GM18870 (cell line): Measurements from ENCODE around the gene ENDOD1.

ENCODE experiments used
- ATAC-seq: cut with Tn5 transposase; IDR thresholded peaks from one replicate; pipeline ENCODE4 v1.9.1; 2021; ENCODE audit warnings: moderate library complexity; ENCODE audit not compliant: unreplicated experiment

The ENDOD1 gene

GRCh38 chr11:95137299-95137698 is 47.7 kb downstream of the ENDOD1 start:
- ATAC-seq, result no peak

DNA sequence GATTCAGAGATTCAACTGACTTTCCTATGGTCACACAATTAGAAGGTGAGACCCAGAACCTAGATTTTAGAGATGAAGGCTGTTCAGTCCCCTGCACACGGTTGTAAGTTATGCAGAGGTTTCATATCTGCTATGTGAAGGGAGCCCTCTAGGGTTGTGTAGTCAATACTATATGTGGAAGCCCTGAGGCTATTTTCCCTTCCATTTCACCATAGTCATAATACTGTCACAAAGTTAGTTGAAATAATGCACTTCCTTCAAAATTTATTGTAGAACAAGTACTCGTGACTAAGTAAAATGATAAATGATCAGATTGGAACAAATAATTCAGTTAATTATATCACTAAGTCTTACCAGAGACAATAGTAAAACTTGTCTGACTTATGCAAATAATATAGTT is 48.8 kb downstream of the ENDOD1 start:
- peak; percentile 87 for ATAC-seq

GRCh38 chr11:95140397-95141033 is 50.9 kb downstream of the ENDOD1 start:
- no peak for ATAC-seq

GRCh38 chr11:95142431-95142830 is 52.8 kb downstream of the ENDOD1 start:
- ATAC-seq, result no peak

DNA sequence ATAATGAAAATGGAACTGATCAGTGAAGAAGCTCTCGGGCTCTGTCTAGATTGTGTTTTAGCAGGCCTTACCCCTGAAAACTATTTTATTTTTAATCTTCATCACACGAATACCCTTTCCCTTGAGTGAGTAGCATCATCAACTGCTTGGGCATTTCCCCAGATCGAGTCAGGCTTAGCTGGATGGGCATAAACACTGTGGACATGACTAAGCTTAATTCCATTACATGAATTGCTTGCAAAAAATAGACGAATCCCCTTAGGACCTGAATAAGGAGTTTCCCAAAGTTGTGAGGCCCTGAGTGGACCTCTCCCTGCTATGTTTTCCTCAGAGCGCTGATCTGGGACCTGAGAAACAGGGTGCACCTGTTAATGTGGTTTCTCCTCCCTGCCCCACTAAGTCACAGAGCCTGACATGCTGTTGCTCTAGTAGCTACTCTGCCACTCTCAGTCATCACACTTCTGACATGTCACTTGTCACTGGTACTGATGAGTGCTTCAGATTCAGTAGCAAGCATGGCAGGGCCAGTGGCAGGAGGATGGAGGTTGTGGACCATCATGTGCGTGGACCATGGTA is 53.5 kb downstream of the ENDOD1 start:
- no peak for ATAC-seq

DNA sequence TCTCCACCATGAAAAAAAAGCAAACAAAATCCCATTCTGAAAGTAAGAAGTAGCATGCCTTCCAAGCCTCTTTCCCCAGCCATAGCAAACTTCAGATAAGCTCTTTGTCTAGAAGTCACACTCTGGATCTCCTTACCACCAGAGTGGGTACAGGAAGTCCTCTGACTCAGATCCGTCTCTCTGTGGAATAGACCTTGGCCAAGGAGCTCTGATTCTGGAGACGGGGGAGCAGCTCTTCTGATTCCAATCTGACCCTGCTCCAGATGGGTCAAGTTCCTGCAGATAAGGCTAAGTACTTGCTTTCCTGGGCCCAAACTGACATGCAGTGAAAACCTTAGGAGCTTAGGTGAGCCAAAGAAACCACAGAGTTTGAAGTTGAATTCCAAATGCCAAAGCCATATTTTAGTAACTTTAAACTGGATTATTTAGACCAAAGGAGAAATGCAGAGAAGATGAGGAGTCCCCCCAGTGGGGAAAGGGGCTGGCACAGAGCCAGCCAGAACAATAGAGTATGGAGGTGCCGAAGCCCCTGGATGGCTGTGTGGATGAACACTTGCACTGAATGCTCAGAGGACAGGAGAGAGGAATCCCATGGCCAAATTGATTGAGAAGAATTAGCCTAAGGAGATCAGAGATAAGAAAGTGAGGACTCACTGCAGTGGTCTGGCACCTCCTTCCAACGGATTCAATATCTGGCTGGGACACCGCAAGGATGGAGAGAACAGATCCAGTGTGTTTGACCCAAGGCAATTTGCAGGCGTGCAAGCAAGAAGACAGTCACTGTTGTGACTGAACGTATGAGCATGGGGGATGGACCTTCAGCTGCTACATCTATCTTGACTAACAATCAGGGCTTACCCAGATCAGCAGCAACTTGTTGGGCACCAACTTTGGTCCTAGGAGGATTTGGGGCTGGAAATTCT is 54.9 kb downstream of the ENDOD1 start:
- no peak for ATAC-seq

GRCh38 chr11:95145430-95146060 is 55.9 kb downstream of the ENDOD1 start:
- ATAC-seq, result no peak

DNA sequence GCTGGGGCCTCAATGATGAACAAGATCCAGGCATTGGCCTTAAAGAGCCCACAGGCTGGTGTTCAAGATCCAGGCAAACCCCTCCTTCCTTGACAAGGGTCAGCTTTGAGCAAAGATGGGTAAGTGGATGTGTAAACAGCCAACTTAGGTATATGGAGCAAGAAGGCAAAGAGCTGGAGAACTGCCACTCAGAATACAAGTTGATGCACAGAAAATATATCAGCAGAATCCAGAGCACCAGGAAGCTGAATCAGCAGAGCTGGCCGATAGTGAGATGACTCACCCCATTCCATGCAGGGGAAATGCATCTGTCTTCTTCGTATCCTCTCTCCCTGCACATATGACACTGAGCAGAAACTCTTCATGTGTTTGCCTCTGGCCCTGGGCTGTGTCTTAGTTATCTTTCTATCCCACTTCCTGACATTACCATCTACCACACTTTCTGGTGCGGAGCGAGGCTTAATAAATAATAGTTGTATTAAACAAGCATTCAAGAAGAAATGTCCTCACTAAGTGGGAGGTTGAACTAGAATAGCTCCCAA is 57.8 kb downstream of the ENDOD1 start:
- ATAC-seq, result no peak

- no peak for ATAC-seq
Observed at GRCh38 chr11:95148406-95148805, 58.8 kb downstream of the ENDOD1 start.

DNA sequence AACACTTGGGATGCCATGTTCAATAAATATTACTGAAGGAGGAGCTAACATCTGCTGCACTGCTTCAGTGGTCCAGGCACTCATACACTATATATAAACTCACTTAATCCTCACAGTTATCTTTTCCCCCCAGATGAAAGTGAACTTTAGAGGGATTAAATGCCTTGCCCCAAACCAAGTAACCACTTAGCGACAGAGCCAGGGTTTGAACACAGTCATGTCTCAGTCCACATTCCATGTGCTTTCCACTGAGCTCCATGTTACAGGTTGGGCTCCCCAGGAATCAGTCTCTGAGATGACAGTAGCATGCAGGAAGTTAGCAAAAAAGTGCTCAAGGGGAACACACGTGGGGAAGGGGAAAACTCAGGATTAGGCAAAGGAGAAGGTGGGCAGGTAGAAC is 59.3 kb downstream of the ENDOD1 start:
- ATAC-seq, result no peak

DNA sequence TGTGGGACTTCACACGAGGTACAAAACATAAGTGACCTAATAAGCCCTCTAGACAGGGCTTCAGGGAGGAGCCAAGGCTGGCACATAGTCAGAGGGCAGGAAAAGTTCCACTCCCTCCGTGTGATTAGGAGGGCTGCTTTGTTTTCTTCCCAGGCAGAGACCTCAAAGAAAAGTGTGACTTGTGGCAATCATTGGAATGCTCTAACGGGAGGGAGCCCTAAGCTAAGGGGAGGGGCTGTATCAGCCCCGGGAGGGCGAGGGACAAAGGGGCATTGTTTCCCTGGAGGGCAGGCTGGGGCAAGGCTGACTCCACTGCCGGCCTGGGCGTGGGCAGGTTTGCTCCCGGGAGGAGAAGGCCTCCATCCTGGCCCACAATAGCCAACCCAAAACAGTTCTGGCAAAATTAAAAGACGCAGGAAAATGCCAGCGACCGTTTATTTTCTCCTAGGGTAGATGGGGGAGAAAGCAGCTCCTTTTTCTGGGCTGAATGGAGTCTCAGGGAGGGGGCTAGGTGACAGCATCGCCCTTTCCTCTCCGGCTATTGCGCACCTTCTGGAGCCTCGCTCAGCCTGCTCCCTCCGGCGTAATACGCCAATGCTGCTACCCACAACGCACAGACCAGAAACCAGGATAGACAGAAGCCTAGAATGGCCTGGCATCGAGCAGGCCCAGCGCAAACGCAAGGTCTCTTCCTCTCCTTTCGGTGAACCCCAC is 60.2 kb downstream of the ENDOD1 start:
- no peak for ATAC-seq

DNA sequence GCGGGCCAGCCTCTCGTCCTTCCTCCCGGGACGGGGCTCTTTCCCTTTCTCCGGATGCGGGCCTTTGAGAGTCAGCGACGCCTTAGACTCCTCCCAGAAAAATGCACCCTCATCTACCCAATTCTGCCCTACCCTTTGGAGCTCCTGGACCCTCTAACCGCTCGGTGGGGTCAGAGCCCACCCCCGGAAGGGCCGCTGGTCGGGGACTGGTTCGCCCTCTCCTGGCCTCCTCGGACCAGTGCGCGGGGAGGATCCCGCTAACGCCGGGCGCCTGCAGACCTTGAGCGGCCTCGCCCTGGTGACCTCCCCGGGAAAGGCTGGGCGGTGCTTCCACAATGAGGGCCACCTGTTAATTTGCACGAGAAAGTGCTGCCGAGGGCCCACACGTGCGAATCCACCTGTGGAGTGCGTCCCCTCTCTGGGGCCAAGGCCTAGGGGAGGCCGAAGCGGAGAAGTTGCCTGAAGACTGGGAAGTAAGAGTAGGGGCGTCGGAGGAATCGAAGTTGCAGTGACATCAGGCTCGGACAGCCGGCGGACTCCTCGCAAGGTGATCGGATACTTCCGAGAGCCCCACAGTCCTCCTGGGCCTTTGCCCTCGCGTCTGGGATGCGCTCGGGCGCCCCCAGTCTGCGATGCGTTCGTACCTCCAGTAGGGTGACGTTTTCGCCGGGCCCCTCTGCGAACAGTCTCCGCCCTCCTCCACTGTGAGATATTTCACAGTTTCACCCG is 61.5 kb downstream of the ENDOD1 start:
- peak; percentile 76 for ATAC-seq

- ATAC-seq, result peak; percentile 25
Observed at GRCh38 chr11:95152876-95153856, 63.5 kb downstream of the ENDOD1 start.

- ATAC-seq, result no peak
Observed at GRCh38 chr11:95153857-95154246, 64.2 kb downstream of the ENDOD1 start.

DNA sequence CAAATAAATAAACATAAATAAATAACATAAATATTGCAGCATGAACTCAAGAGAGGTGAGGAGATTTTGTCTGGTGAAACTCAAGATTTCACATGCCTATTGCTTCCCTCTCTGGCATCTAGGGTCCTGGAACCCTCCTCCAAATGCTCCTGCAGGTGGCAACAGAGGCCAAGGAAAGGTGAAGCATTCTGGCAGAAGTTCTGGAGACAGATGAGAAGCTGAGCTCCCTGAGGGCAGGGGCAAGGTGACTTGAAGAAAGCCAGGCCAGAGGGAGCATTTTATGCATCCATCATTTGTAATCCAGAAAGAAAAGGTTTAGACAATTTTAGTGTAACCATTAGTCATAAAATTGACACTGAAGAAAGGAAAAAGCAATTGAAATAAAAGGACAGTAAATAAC is 64.9 kb downstream of the ENDOD1 start:
- no peak for ATAC-seq

DNA sequence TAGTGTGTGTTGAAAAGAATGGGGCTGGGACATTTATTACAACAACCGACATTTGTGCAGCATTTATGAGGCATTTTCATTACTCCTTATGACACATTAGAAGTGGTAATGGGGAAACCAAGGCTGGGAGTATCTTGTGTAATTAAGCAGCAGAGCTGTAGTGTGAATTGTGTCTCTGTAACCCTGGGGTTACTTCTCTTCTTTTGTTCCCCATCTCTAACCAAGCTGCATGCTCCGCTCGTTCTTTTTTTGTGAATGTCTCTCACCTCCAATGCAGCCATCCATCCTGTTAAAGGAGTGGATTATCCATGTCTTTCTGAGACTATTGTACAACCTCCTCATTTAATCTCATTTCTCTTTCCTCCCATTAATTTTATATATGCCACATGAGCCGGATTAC is 65.7 kb downstream of the ENDOD1 start:
- ATAC-seq, result no peak

DNA sequence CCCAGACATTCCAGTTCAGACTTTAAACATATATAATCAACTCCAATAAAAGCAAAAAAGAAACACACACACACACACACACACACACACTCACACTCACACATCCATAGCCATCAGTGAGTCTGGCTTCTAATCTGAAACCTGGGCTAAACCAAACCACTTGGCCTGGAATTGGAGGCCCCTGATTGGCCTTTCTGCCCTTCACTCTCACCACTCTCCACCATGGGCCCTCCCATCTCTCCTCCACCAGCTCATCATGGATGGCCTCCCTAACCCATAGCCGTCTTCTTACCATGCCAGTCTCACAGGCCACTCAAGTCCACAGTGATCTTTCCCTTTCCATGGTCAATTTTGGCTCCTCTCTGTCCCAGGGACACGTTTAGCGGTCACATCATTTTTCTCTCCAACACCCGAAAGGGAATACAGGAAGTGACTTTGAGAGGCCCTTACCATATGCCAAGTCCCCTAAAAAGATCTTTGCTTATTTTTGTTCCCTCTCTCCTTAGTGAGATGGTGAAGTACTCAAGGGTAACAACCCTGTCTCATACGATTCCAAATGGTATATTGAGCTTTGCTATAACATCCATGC is 66.6 kb downstream of the ENDOD1 start:
- no peak for ATAC-seq

GRCh38 chr11:95156916-95157541 is 67.4 kb downstream of the ENDOD1 start:
- ATAC-seq, result no peak
